ENCODE data around the gene KDELR3. TPM values are rescaled to one million over a fixed set of nuclear protein-coding genes. Genes with fewer than 3 reads are reported as not detected.

KDELR3 gene
- polyA plus RNA-seq, 1 donor from 2014 or later = 0.56 TPM

DNA sequence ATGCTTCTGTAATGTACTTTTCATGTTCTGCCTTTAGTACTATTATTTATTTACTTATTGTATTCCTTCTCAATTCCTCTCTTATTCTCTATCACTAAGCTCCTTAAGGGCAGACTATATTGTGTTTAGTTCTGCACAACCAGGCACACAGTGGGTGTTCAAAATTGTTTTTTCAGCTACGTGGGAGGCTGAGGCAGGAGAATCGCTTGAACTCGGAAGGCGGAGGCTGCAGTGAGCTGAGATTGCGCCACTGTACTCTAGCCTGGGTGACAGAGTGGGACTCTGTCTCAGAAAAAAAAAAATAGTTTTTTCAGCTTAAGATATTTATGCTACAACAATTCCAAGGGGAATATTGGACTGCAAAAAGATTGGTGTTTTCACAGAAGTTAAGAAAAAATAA lies 55.6 kb downstream of the KDELR3 start:
- H3K4me1 Mint-ChIP-seq = no peaks in the 10 kb centered on the region
- no peak overlapping the region for H3K27ac Mint-ChIP-seq
- peaks cover 2% of the 10 kb centered on the region for H3K27me3 Mint-ChIP-seq

GRCh38 chr22:38524429-38524828 lies 56.5 kb downstream of the KDELR3 start:
- Mint-ChIP-seq H3K27ac (no peak overlapping the region), H3K4me3 (no peak overlapping the region), H3K4me1 (no peaks in the 10 kb centered on the region), H3K36me3 (no peaks in the 10 kb centered on the region), H3K27me3 (peaks cover 2% of the 10 kb centered on the region), H3K9me3 (no peaks in the 10 kb centered on the region)

More for the DNA sequence above, 55.6 kb downstream of the KDELR3 start:
- H3K4me3 Mint-ChIP-seq = no peak overlapping the region
- H3K9me3 Mint-ChIP-seq = no peaks in the 10 kb centered on the region
- H3K36me3 Mint-ChIP-seq = no peaks in the 10 kb centered on the region

GRCh38 chr22:38531251-38531938 lies 63.5 kb downstream of the KDELR3 start:
- Mint-ChIP-seq H3K9me3 (no peaks in the 10 kb centered on the region), H3K4me1 (peaks cover 5 to 6% (median 5%) of the 10 kb centered on the region in 3 donors), H3K36me3 (no peaks in the 10 kb centered on the region), H3K4me3 (peak overlapping the region in 1 of 4 donors; percentile 24), H3K27ac (peak overlapping the region in 1 of 3 donors; percentile 14), H3K27me3 (no peaks in the 10 kb centered on the region)

Other genes starting within 250 kb of the KDELR3 start
- gene TMEM184B, start 195.1 kb upstream of the KDELR3 start, polyA plus RNA-seq = 5.9 TPM
- 12.6 TPM for gene CSNK1E, start 150.7 kb upstream of the KDELR3 start, polyA plus RNA-seq
- not detected for gene KCNJ4, start 12.9 kb upstream of the KDELR3 start, polyA plus RNA-seq
- gene DDX17, start 38.2 kb downstream of the KDELR3 start, polyA plus RNA-seq = 55.9 TPM
- not detected for gene DMC1, start 102.1 kb downstream of the KDELR3 start, polyA plus RNA-seq
- gene FAM227A, start 188.3 kb downstream of the KDELR3 start, polyA plus RNA-seq = not detected
- 4.9 TPM for gene CBY1, start 188.5 kb downstream of the KDELR3 start, polyA plus RNA-seq
- gene TOMM22, start 213.9 kb downstream of the KDELR3 start, polyA plus RNA-seq = 67.0 TPM
- 5.4 TPM for gene JOSD1, start 232.8 kb downstream of the KDELR3 start, polyA plus RNA-seq
- gene GTPBP1, start 237.8 kb downstream of the KDELR3 start, polyA plus RNA-seq = 46.7 TPM

All from IgD-negative memory B cell (primary cell).